SK-N-SH treated with all-trans-retinoic acid at 6 μM for 48 hours (cell line): ENCODE measurements around the gene ISLR2.

Experiments used
- ATAC-seq: fragments of 200-7000 bp; cut with Tn5 transposase; 3 replicates; pipeline ENCODE4 v1.9.1; 2020; ENCODE audit warnings: mild to moderate bottlenecking, moderate library complexity
- ARNTL ChIP-seq: fragments of 450-650 bp; formaldehyde crosslinking; IDR thresholded peaks from 2 replicates; pipeline ENCODE4 v1.5.0; 2020; ENCODE audit warnings: low read depth, mild to moderate bottlenecking, moderate library complexity, borderline replicate concordance
- BACH2 ChIP-seq: fragments of 250-450 bp; sonication (Bioruptor Pico); IDR thresholded peaks from 2 replicates; pipeline ENCODE4 v1.9.0; 2021; ENCODE audit warnings: mild to moderate bottlenecking, borderline replicate concordance
- CSDC2 ChIP-seq: fragments of 250-450 bp; sonication (Bioruptor Pico); IDR thresholded peaks from 2 replicates; pipeline ENCODE4 v1.5.0; 2020; ENCODE audit warnings: mild to moderate bottlenecking, moderate library complexity
- ESRRG ChIP-seq: fragments of 250-450 bp; sonication (Bioruptor Pico); IDR thresholded peaks from 2 replicates; pipeline ENCODE4 v1.6.1; 2021; ENCODE audit warnings: mild to moderate bottlenecking
- GLIS3 ChIP-seq: fragments of 250-450 bp; sonication (Bioruptor Pico); IDR thresholded peaks from 2 replicates; pipeline ENCODE4 v1.5.0; 2020; ENCODE audit warnings: mild to moderate bottlenecking, moderate library complexity
- OSR1 ChIP-seq: fragments of 250-450 bp; sonication (Bioruptor Pico); IDR thresholded peaks from 2 replicates; pipeline ENCODE4 v1.8.0; 2022; ENCODE audit warnings: moderate library complexity, mild to moderate bottlenecking, inconsistent platforms
- PPARA ChIP-seq: fragments of 250-450 bp; sonication (Bioruptor Pico); IDR thresholded peaks from 2 replicates; pipeline ENCODE4 v1.5.0; 2020; ENCODE audit warnings: mild to moderate bottlenecking, borderline replicate concordance
- RARB ChIP-seq: fragments of 250-450 bp; sonication (Bioruptor Pico); IDR thresholded peaks from 2 replicates; pipeline ENCODE4 v1.8.0; 2021; ENCODE audit warnings: mild to moderate bottlenecking, moderate library complexity
- SNAI2 ChIP-seq: fragments of 250-450 bp; sonication (Bioruptor Pico); IDR thresholded peaks from 2 replicates; pipeline ENCODE4 v1.5.0; 2020; ENCODE audit warnings: mild to moderate bottlenecking, moderate library complexity
- TCF4 ChIP-seq: fragments of 250-450 bp; sonication (Bioruptor Pico); IDR thresholded peaks from 2 replicates; pipeline ENCODE4 v1.8.0; 2021; ENCODE audit warnings: mild to moderate bottlenecking, moderate library complexity, borderline replicate concordance
- TOX ChIP-seq: fragments of 250-450 bp; sonication (Bioruptor Pico); IDR thresholded peaks from 2 replicates; pipeline ENCODE4 v1.8.0; 2021; ENCODE audit warnings: mild to moderate bottlenecking, moderate library complexity, borderline replicate concordance
- ZC3H10 ChIP-seq: fragments of 250-450 bp; sonication (Bioruptor Pico); IDR thresholded peaks from 2 replicates; pipeline ENCODE4 v1.5.1; 2021; ENCODE audit warnings: mild to moderate bottlenecking, moderate library complexity
- ZFP3 ChIP-seq: fragments of 250-450 bp; sonication (Bioruptor Pico); IDR thresholded peaks from 2 replicates; pipeline ENCODE4 v1.5.0; 2020; ENCODE audit warnings: mild to moderate bottlenecking, moderate library complexity
- ZFP30 ChIP-seq: fragments of 450-650 bp; formaldehyde crosslinking; IDR thresholded peaks from 2 replicates; pipeline ENCODE4 v1.5.0; 2022; ENCODE audit warnings: mild to moderate bottlenecking, moderate library complexity
- ZNF565 ChIP-seq: fragments of 450-650 bp; formaldehyde crosslinking; conservative IDR thresholded peaks from 2 replicates; pipeline ENCODE4 v1.5.0; 2020; ENCODE audit warnings: low read depth, mild to moderate bottlenecking, moderate library complexity
- ZNF70 ChIP-seq: fragments of 450-650 bp; formaldehyde crosslinking; IDR thresholded peaks from 2 replicates; pipeline ENCODE4 v1.5.0; 2020; ENCODE audit warnings: mild to moderate bottlenecking, moderate library complexity
- ZNF8 ChIP-seq: fragments of 450-650 bp; formaldehyde crosslinking; IDR thresholded peaks from 2 replicates; pipeline ENCODE4 v1.5.0; 2020; ENCODE audit warnings: mild to moderate bottlenecking, moderate library complexity
- TF ChIP-seq, protein P1 (sequence below): fragments of 250-450 bp; sonication (Bioruptor Pico); IDR thresholded peaks from 2 replicates; pipeline ENCODE4 v1.5.1; 2021; ENCODE audit warnings: mild to moderate bottlenecking, moderate library complexity
- TF ChIP-seq, protein P2 (sequence below): fragments of 250-450 bp; sonication (Bioruptor Pico); IDR thresholded peaks from 2 replicates; pipeline ENCODE4 v1.5.1; 2020; ENCODE audit warnings: low read depth, mild to moderate bottlenecking, moderate library complexity
- TF ChIP-seq, protein P3 (sequence below): fragments of 250-450 bp; sonication (Bioruptor Pico); IDR thresholded peaks from 2 replicates; pipeline ENCODE4 v1.8.0; 2020; ENCODE audit warnings: mild to moderate bottlenecking, moderate library complexity, borderline replicate concordance
- TF ChIP-seq, protein P4 (sequence below): fragments of 250-450 bp; sonication (Bioruptor Pico); IDR thresholded peaks from 2 replicates; pipeline ENCODE4 v1.5.0; 2020; ENCODE audit warnings: mild to moderate bottlenecking, moderate library complexity
- TF ChIP-seq, protein P5 (sequence below): fragments of 250-450 bp; sonication (Bioruptor Pico); IDR thresholded peaks from 2 replicates; pipeline ENCODE4 v1.8.0; 2021; ENCODE audit warnings: low read depth, mild to moderate bottlenecking, moderate library complexity, borderline replicate concordance

The ISLR2 gene

DNA sequence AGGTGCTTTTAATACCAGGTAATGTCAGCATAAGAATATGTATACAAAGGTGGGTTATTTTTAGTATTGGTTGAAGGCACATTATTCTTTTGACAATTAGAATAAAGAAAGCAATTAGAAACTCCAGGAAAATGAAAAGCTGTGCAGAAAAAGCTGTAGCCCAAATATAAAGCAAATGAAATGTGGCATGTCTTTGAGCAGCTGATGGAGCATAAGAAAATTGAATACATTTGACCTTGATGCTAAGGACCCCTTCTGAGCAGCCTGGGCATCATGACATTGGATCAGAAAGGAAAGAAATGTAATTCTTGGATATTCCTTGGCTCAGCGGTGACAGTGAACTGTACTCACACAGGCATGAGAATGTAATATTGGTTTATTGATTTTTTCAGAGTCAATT is 35.1 kb downstream of the ISLR2 start (continued):
- TF ChIP-seq, protein P1, sequence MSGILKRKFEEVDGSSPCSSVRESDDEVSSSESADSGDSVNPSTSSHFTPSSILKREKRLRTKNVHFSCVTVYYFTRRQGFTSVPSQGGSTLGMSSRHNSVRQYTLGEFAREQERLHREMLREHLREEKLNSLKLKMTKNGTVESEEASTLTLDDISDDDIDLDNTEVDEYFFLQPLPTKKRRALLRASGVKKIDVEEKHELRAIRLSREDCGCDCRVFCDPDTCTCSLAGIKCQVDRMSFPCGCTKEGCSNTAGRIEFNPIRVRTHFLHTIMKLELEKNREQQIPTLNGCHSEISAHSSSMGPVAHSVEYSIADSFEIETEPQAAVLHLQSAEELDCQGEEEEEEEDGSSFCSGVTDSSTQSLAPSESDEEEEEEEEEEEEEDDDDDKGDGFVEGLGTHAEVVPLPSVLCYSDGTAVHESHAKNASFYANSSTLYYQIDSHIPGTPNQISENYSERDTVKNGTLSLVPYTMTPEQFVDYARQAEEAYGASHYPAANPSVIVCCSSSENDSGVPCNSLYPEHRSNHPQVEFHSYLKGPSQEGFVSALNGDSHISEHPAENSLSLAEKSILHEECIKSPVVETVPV: no peak
- no peak for TF ChIP-seq GLIS3 (CRISPR knock-in tag)
- no peak for TF ChIP-seq ZNF565
- TF ChIP-seq OSR1 (CRISPR knock-in tag): no peak
- TF ChIP-seq SNAI2 (CRISPR knock-in tag): no peak
- TF ChIP-seq ARNTL (CRISPR knock-in tag): no peak

DNA sequence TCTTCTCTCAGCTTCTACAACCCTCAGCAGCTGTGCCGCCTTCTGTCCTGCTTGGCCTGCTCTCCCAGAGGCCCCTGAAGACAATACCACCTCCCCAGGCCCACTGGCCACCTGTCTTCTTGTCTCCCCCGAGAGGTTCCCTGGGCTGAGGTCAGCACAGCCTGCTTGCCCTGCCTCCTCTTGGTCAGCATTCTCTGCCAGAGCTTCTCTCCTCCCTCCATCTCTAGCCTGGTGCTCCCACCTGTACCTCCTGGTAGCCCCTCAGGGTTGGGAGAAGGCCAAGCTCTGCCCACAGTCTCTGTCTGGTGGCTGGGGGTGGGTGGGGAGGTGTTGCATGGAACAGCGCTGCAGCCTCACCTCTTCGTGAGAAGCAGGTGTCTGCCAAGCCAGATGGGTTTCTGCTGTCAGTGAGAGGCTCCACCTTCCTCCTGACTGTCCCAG is 37.5 kb downstream of the ISLR2 start:
- ATAC-seq: no peak
- TF ChIP-seq PPARA (CRISPR knock-in tag): no peak
- TF ChIP-seq, protein P2, sequence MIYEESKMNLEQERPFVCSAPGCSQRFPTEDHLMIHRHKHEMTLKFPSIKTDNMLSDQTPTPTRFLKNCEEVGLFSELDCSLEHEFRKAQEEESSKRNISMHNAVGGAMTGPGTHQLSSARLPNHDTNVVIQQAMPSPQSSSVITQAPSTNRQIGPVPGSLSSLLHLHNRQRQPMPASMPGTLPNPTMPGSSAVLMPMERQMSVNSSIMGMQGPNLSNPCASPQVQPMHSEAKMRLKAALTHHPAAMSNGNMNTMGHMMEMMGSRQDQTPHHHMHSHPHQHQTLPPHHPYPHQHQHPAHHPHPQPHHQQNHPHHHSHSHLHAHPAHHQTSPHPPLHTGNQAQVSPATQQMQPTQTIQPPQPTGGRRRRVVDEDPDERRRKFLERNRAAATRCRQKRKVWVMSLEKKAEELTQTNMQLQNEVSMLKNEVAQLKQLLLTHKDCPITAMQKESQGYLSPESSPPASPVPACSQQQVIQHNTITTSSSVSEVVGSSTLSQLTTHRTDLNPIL: no peak

DNA sequence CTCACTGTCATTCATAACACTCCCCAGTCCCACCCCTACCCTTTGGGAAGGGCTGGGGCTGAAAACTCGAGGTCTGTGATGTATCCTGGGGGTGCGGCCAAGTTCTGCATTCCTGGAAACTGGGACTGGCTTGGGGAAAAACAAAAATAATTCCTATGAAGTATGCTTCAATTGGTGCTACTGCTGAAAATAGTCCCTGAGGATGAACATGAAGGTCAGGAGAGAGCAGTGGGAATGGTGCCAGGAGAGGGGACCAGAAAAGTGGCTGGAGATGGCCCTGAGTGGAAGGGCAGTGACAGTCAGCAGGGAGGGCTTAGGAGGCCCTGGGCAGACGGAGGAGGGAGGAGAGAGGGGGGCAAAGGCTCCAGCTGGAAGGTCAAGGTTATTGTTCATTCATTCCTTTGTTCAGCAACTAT is 38.3 kb downstream of the ISLR2 start:
- no peak for ATAC-seq
- TF ChIP-seq ZNF565 (no peak), BACH2 (CRISPR knock-in tag) (no peak), ZFP30 (CRISPR knock-in tag) (no peak), TOX (CRISPR knock-in tag) (no peak), CSDC2 (no peak)
- TF ChIP-seq, protein P3, sequence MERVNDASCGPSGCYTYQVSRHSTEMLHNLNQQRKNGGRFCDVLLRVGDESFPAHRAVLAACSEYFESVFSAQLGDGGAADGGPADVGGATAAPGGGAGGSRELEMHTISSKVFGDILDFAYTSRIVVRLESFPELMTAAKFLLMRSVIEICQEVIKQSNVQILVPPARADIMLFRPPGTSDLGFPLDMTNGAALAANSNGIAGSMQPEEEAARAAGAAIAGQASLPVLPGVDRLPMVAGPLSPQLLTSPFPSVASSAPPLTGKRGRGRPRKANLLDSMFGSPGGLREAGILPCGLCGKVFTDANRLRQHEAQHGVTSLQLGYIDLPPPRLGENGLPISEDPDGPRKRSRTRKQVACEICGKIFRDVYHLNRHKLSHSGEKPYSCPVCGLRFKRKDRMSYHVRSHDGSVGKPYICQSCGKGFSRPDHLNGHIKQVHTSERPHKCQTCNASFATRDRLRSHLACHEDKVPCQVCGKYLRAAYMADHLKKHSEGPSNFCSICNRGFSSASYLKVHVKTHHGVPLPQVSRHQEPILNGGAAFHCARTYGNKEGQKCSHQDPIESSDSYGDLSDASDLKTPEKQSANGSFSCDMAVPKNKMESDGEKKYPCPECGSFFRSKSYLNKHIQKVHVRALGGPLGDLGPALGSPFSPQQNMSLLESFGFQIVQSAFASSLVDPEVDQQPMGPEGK: no peak

DNA sequence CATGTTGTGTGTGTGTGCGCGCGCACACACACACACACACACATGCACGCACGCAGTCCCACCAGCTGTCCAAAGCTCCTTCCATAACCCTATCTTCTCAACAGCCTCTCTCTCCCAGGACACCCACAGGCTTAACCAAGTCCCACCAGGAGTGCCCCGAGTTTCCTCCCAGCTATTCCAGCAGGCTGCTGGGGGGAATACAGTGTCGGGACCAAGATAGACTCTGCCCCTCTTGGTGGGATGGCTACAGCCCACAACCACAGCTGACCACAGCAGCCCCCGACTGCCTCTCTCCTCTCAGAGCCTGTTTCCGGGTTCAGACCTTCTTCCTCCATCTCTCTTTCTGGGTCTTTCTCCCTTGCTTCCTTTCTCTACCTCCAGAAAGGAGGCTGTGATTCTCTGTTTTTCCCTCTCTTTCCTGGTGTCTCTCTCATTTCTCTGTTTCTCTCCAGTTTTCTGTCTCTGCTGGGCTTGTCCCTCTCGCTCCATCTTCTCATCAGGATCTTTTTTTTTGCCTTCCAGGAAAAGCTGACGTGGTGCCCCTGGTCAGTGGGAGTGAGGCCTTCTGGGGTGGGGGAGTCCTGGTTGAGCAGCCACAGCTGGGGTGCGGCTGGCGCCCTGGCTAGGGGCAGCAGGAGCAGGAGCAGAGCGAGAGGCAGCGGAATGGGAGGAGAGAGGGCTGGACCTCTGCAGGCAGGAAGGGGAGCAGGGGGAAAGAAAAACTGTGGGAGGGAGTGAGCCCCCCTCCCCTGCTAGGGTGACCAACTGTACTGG is 39.9 kb downstream of the ISLR2 start:
- no peak for ATAC-seq
- TF ChIP-seq, protein P4, sequence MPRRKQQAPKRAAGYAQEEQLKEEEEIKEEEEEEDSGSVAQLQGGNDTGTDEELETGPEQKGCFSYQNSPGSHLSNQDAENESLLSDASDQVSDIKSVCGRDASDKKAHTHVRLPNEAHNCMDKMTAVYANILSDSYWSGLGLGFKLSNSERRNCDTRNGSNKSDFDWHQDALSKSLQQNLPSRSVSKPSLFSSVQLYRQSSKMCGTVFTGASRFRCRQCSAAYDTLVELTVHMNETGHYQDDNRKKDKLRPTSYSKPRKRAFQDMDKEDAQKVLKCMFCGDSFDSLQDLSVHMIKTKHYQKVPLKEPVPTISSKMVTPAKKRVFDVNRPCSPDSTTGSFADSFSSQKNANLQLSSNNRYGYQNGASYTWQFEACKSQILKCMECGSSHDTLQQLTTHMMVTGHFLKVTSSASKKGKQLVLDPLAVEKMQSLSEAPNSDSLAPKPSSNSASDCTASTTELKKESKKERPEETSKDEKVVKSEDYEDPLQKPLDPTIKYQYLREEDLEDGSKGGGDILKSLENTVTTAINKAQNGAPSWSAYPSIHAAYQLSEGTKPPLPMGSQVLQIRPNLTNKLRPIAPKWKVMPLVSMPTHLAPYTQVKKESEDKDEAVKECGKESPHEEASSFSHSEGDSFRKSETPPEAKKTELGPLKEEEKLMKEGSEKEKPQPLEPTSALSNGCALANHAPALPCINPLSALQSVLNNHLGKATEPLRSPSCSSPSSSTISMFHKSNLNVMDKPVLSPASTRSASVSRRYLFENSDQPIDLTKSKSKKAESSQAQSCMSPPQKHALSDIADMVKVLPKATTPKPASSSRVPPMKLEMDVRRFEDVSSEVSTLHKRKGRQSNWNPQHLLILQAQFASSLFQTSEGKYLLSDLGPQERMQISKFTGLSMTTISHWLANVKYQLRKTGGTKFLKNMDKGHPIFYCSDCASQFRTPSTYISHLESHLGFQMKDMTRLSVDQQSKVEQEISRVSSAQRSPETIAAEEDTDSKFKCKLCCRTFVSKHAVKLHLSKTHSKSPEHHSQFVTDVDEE (CRISPR knock-in tag): no peak
- no peak for TF ChIP-seq ZFP3
- no peak for TF ChIP-seq TCF4 (CRISPR knock-in tag)
- TF ChIP-seq ZNF70 (CRISPR knock-in tag): no peak
- TF ChIP-seq BACH2 (CRISPR knock-in tag): no peak
- TF ChIP-seq ZNF565: no peak
- TF ChIP-seq, protein P2: no peak
- no peak for TF ChIP-seq ZNF8 (CRISPR knock-in tag)
- no peak for TF ChIP-seq OSR1 (CRISPR knock-in tag)
- no peak for TF ChIP-seq RARB (CRISPR knock-in tag)
- TF ChIP-seq ZC3H10 (CRISPR knock-in tag): no peak
- TF ChIP-seq PPARA (CRISPR knock-in tag): no peak
- TF ChIP-seq, protein P5, sequence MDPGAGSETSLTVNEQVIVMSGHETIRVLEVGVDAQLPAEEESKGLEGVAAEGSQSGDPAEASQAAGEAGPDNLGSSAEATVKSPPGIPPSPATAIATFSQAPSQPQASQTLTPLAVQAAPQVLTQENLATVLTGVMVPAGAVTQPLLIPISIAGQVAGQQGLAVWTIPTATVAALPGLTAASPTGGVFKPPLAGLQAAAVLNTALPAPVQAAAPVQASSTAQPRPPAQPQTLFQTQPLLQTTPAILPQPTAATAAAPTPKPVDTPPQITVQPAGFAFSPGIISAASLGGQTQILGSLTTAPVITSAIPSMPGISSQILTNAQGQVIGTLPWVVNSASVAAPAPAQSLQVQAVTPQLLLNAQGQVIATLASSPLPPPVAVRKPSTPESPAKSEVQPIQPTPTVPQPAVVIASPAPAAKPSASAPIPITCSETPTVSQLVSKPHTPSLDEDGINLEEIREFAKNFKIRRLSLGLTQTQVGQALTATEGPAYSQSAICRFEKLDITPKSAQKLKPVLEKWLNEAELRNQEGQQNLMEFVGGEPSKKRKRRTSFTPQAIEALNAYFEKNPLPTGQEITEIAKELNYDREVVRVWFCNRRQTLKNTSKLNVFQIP (CRISPR knock-in tag): no peak
- TF ChIP-seq TOX (CRISPR knock-in tag): no peak
- no peak for TF ChIP-seq CSDC2
- TF ChIP-seq GLIS3 (CRISPR knock-in tag): no peak
- TF ChIP-seq, protein P3: no peak
- TF ChIP-seq ESRRG (CRISPR knock-in tag): no peak
